NOMO-1 (cell line): ENCODE results near the gene UNC5B.

ENCODE experiments used
- DNase-seq, 2 experiments: peaks; one replicate each; lab custom pipeline; 2025; ENCODE audit not compliant: unreplicated experiment in 2 of 2; lab: John Stamatoyannopoulos, UW

UNC5B gene

DNA sequence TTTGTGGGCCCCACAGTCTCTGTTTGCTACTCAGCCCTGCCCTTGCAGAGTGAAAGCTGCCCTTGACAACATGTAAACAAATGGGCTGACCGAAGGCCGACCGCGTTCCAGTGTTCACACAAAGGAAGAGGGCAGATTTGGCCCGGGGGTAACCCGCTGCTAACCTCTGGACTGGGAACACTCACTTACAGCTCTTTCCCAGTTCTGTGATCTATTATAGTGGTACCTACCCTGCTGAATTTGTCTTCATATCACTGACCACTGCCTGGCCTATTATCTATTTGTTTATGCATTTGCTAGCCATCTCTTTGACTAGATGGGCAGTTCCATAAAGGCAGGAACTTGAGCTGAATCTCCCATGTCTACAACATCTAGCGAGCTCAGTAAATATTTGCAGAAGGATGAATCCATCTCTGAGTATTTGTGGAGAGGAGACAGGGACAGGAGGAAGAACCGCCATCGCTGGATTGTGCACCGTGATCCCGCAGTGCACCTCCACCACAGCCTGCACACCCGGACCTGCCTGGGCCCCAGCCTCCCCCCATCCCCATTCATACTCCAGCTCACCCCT is 121.9 kb downstream of the UNC5B start:
- DNase-seq, result no peak

GRCh38 chr10:71335173-71335708 is 122.9 kb downstream of the UNC5B start:
- DNase-seq, result no peak

DNA sequence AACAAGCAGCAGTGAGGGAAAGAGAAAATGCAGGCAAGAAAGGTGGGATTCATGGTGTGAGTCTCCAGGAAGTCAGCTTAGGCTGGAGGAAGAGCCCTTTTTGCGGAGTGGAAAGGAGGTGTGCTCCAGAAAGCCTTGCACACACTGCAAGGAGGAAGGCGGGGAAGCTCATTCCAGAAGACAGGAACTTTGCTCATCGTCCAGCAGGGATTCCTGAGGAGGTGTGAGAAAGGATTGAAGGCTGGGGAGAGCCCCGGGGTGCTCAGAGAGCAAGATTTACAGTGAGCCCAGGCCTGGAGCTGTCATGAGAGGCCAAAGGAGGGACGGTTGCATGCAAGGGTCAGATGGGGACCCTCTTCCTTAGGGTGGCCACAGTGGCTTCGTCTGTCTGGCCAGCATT is 124.3 kb downstream of the UNC5B start:
- no peak for DNase-seq

DNA sequence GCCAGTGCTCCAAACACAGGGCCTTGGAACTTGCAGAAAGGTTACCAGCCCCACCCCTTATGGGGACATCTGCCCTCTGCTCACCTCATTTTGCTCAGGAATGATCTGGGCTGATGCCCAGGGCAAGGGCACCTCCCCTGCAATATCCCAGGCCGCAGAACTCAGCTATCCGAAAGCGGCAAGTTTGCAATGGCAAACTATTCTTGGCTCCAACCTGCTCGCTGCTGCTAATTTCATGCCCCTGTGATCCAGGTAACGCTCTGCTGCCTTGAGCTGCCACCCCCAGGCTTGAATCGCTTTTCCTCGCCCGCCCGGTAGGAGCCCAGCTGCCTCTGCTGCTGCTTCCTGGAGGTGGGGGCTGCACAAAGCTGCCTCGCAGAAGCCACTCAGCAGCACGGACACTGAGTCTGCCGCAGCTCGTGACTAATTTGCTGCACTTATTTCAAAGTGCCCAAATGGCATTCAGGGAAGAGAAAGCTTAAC is 124.9 kb downstream of the UNC5B start:
- DNase-seq, result no peak

DNA sequence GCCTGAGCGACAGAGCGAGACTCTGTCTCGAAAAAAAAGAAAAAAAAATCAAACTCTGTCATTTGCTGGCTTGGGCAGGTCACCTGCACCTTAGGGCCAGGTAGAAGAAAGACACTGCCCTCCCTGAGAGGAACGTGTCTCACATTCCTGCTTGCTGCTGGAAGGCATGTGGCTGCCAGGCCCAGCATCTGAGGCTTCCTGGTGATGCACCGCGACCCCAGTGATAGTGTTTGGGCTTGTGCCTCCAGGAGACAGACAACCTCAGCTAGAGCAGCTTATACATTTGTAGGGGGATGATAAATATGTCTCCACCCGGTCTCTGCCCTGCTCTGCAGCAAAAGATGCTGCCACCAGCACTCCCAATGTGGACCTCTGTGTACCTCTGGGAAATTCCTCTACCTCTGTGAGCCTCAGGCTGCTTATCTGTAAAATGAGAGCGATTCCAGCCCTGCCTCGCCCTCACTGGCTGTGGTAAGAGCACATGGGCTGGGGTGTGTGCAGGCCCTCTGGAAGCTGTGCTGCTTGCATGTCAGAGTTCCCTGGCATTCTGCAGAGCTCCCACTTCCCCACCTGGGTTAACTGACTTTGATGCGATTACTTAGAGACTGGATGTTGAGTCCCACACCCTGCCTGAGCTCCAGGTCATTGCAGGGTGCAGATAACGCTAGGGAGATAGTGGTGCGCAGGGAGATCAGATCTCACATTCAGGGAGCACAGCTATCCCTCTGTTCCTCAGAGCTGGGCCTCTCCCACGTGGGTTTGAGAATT is 126.5 kb downstream of the UNC5B start:
- no peak for DNase-seq

GRCh38 chr10:71339796-71340589 is 127.6 kb downstream of the UNC5B start:
- DNase-seq, result no peak

DNA sequence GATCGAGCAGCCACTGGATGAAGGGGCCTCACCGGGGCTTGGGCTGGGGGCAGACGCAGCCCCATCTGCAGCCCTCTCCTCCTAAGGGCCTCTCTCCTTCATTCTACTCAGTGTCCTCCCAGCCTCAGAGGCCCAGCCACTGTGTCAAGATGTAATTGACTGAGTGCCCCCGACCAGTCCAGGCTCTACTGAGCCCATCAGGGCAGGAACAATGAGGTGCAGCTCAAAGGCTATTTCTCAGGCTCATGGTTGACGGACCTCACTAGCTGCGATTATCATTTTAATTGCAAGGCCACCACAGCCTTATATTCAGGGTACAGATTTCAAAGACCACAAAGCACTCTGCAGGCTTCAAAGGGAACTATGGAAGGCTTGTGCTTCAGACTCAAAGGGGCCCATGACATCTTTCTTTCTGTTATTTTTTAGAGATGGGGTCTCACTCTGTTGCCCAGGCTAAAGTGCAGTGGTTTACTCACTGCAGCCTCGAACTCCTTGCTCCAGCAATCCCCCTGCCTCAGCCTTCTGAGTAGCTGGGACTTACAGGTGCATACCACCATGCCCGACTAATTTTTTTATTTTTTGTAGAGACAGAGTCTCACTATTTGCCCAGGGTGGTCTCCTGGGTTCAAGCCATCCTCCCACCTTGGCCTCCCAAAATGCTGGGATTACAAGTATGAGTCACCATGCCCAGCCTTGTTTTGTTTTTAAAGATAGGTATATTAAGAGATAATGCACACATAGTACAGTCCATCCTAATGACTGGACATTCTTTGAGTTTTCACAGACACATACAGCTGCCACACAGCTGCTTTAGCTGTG is 130.4 kb downstream of the UNC5B start:
- DNase-seq, result no peak

- DNase-seq, result peak; percentile 67 to 83
These were observed 131.0 kb downstream of the UNC5B start for GRCh38 chr10:71343392-71343773.

GRCh38 chr10:71344154-71344925 is 132.0 kb downstream of the UNC5B start:
- no peak for DNase-seq

- DNase-seq, result no peak
These were observed 132.7 kb downstream of the UNC5B start for GRCh38 chr10:71344993-71345480.

DNA sequence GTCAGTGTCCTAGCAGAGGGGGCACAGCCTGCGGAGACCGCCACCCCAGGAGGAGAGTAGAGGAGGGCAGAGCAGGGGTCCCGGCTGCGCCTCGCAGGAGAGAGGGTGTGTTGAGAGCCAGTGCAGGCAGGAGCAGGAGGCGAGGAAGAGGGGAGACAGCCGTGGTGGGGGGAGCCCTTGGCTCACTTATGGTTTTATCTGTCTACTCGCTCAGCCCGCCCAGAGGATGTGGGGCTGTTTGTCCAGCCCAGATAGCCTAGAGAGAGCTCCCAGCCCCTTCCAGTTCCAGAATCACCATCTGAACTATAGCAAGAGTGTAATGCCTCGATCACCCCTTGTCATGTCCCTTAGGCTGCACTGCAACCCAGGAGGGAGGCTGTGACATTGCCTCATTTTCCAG is 133.3 kb downstream of the UNC5B start:
- DNase-seq, result no peak

GRCh38 chr10:71346731-71347130 is 134.4 kb downstream of the UNC5B start:
- no peak for DNase-seq

DNA sequence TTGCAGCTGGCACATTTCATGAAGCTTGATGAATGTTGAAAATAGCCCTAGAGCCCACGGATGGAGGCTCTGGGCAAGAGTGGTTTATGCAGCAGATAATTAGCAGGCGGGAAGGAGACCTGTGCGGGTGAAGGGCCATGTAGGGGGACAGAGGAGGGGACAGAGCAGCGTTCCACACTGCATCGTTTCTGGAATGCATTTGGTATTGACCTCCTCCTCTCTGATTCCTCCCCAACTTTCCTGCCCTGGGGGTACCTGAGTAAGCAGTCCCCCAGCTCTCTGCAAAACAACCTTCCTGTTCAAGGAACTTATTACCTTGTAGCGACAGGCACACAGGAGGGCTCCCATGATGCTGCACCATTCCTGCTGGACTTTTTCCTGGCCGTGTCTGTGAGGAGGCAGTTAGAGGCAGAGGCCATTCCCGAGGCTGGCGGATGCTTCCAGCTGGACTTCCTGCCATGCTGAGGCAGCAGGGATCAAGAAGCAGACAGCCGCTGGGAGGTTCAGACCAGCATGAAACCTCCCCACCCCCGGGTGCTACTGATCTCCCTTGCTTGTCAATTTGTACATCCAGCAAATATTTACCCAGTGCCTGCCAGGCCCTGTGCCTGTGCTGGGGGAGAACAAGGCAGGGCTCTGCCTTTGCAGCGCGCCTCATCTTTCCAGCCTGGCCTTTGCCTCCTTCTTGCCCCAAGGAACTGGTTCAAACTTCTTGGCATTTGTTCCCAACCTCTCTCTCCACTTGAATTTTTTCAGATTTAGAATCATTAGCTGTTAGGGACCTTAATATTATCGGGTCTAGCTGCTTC is 135.4 kb downstream of the UNC5B start:
- DNase-seq, result no peak

GRCh38 chr10:71348850-71349249 is 136.5 kb downstream of the UNC5B start:
- DNase-seq, result no peak

- DNase-seq, result no peak
These were observed 137.0 kb downstream of the UNC5B start for GRCh38 chr10:71349406-71349805.

DNA sequence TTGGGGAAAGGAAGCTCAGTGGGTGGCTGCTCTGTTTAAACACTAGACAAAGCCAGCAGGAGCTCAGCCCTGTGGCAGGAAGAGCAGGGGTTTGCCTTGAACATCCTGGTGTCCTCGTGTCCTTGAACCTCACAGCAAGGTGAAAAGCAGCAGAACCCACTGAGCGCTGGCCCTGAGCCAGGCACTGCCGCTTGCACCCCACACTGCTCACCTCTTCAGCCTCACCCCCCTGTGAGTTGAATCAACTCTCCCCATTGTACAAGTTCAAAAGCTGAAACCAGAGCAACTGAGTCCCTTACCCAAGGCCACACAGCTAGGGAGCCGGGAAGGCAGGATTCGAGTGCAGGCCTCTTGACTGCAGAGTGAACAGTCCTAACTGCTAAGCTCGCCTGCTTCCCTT is 138.7 kb downstream of the UNC5B start:
- no peak for DNase-seq

DNA sequence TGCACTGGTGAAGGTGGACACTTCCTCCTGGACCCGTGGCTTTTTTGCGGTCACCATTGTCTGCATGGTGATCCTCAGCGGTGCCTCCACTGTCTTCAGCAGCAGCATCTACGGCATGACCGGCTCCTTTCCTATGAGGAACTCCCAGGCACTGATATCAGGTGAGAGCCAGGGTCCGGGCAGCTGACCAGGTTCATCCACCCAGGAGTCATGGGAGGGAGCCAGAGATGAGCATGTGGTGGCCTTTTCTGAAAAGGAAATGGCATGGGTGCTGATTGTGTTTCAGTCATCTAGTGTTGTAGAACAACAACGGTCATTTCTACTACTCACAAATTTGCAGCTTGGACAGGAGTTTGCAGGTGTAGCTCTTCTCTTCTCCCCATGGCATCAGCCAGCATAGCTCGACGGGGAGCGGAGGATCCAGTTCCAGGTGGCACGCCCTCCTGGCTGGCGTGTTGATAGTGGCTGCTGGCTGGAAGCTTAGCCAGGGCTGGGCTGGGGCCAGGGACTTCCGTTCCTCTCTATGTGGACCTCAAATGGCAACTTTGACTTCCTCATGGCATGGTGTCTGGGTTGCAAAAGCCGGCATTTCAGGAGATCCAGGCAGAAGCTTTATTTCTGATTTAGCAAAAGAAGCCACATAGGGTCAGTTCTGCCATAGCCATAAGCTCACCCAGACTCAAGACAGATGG is 139.4 kb downstream of the UNC5B start:
- DNase-seq, result peak; percentile 23 to 34
